ENCODE measurements around the gene UBE2D2.
"Not testable (repeated sequence)": the region's sequence is repeated elsewhere in the genome, so short reads cannot be mapped to it uniquely, and the experiment has no call there.

Gene UBE2D2

DNA sequence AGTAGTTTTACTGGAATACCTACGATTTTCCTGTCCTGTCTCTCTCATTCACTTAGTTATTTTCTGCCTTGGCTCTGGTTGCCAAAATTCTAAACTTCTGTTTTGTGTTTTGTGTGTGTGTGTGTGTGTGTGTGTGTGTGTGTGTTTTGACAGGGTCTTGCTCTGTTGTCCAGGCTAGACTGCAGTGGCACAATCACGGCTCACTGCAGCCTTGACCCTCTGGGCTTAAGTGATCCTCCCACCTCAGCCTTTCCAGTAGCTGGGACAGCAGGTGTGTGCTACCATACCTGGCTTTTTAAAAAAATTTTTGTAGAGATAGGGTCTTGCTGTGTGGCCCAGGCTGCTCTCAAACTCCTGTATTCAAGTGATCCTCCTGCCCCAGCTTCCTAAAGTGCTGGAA lies 17.2 kb downstream of the UBE2D2 start:
- FAIRE-seq, result no peak
- DNase-seq (ENCODE audit: low spot score), result no peak

DNA sequence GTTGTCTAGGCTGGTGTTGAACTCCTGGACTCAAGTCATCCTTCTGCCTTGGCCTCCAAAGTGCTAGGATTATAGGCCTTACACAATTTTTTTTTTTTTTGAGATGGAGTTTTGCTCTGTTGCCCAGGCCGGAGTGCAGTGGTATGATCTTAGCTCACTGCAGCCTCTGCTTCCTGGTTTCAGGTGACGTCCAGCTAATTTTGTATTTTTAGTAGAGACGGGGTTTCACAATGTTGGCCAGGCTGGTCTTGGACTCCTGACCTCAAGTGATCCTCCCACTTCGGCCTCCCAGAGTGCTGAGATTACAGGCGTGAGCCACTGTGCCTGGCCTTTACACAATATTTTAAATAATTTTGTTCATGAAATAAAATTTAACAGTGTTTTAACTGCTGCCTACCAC lies 21.0 kb downstream of the UBE2D2 start:
- not testable (repeated sequence) for FAIRE-seq; DNase-seq (ENCODE audit: low spot score)

DNA sequence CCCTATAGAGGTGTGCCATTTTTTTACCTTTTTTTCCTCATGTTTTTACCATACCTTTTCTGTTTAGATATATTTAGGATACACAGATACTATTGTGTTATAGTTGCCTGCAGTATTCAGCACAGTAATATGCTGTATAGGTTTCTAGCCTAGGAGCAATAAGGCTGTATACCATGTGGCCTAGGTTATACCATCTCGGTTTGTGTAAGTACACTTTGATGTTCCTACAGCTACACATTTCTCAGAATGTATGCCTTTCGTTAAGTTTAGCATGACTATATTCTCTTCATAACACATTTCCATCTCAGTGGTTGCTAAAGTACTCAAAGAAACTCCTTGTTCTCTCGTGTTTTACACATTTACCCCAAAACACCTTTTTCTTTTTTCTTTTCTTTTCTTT lies 23.0 kb downstream of the UBE2D2 start:
- DNase-seq (ENCODE audit: low spot score), result no peak

DNA sequence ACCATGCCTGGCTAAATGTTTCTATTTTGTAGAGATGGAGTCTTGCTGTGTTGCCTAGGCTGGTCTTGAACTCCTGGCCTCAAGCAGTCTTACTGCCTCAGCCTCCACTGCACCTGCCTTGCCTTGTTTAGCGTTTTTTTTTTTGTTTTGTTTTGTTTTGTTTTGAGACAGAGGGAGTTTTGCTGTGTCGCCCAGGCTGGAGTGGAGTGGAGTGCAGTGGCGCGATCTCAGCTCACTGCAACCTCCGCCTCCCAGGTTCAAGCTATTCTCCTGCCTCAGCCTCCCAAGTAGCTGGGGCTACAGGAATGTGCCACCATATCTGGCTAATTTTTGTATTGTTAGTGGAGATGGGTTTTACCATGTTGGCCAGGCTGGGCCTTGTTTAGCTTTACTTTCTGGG lies 27.0 kb downstream of the UBE2D2 start:
- not testable (repeated sequence) for FAIRE-seq; DNase-seq (ENCODE audit: low spot score)

More for the DNA sequence above, 23.0 kb downstream of the UBE2D2 start:
- no peak for FAIRE-seq

DNA sequence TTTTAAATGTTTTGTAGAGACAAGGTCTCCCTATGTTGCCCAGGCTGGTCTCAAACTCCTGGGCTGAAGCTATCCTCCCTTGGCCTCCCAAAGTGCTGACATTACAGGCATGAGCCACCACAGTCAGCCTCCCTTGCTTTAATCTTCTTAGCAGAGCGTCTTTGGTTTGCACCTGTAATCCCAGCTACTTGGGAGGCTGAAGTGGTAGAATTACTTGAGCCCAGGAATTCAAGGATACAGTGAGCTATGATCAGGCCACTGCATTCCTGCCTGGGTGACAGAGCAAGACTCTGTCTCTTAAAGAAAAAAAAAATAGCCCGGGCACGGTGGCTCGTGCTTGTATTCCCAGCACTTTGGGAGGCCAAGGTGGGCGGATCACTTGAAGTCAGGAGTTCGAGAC lies 27.8 kb downstream of the UBE2D2 start:
- FAIRE-seq (no peak), DNase-seq (ENCODE audit: low spot score) (no peak)

DNA sequence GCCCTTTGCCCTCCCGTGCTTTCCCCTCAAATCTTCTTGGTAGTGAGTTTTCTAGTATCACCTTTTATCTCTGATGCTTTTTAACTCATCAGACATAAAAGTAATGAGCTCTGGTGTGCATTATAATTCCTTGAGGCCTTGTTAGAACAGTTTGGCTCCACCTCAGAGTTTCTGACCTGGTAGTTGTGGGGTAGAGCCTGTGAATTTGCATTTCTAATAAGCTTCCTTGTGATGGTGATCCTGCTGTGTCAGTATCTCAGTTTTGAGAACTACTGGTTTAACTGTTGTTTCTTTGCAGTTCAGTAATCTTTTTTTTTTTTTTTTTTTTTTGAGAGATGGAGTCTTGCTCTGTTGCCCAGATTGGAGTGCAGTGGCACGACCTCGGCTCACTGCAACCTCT lies 31.1 kb downstream of the UBE2D2 start:
- no peak for FAIRE-seq
- DNase-seq (ENCODE audit: low spot score), result no peak

DNA sequence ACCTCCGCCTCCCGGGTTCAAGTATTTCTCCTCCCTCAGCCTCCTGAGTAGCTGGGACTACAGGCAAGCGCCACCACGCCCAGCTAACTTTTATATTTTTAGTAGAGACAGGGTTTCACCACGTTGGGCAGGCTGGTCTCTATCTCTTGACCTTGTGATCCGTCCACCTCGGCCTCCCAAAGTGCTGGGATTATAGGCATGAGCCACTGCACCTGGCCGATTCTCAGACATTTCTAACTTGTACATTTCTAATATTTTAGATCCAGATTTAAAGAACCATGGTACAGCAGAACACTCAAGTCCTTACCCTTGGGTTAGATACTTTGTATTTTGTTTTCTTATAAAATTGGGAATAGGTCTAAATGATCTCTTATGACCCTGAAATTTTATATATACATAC lies 31.9 kb downstream of the UBE2D2 start:
- DNase-seq (ENCODE audit: low spot score); FAIRE-seq: not testable (repeated sequence)

DNA sequence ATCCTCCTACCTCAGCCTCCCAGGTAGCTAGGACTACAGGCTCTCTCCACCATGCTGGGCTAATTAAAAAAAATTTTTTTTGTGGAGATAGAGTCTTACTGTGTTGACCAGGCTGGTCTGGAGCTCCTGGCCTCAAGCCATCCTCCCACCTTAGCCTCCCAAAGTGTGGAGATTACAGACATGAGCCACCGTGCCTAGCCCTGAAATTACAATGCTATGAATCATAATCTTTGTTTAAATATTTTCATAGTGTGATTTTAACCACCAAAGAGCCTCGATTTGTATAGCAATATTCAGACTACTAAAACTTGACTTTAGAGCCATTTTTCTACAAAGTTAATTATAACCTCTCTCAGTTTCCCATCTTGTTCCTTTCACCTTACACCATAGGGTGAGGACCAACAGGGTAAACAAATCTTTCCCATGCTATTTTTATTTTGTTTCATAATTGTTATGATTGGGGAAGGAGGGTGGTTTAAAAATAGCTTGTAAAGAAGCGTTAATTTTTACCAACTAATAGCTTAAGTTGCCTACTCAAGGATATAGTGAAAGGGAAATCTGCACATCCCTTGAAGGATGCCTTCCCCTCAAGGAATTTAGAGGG lies 32.7 kb downstream of the UBE2D2 start:
- peak; percentile 70 for DNase-seq (ENCODE audit: low spot score)
- FAIRE-seq, result peak; percentile 92

DNA sequence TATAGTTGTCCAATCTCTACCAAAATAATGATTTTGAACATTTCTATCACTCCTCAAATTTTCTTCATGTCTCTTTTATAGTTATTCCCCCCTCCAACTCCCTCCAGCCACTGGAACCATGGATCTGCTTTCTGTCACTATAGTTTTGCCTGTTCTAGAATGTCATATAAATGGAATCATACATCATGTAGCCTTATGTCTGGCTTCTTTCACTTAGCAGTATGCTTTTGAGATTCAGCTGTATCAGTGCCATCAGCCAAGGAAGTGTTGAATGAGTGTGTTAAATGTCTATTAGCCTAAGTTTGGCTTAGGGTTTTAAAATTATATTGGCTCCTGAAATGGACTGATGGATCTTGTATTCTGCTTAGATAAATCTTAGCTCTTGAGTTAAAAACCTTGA lies 36.0 kb downstream of the UBE2D2 start:
- FAIRE-seq (no peak), DNase-seq (ENCODE audit: low spot score) (no peak)

DNA sequence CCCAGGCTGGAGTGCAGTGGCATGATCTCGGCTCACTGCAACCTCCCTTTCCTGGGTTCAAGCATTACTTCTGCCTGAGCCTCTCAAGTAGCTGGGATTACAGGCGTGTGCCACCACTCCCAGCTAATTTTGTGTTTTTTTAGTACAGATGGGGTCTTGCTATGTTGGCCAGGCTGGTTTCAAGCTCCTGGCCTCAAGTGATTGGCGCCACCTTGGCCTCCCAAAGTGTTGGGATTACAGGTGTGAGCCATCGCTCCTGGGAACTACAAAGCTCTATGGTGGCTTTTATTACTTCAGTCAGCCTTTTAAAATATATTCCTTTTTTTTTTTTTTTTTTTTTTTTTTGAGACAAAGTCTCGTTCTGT lies 37.4 kb downstream of the UBE2D2 start:
- FAIRE-seq, result not testable (repeated sequence)

DNA sequence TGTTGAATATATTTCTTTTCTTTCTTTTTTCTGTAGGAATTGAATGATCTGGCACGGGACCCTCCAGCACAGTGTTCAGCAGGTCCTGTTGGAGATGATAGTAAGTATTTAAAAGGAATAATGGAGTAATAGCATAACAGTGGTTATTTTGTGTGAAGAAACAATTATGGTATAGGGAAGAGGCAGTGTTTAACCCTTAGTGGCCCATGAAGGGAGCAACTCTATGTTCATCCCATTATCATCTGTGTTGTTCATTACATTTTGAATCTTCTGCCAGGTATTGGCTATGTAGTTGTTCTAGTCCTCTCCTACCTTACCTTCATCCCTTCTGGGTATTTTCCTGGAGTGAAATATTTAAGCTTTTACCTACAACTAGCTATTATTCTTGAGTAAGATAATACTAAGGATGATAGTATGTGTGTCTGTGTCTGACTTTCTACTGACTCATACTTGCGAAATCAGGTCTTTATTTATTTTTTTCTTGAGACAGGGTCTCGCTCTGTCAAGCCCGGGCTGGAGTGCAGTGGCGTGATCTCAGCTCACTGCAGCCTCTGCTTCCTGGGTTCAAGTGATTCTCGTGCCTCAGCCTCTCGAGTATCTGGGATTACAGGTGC lies 39.3 kb downstream of the UBE2D2 start:
- DNase-seq (ENCODE audit: low spot score) (peak; percentile 31), FAIRE-seq (no peak)

More for the DNA sequence above, 37.4 kb downstream of the UBE2D2 start:
- not testable (repeated sequence) for DNase-seq (ENCODE audit: low spot score)

DNA sequence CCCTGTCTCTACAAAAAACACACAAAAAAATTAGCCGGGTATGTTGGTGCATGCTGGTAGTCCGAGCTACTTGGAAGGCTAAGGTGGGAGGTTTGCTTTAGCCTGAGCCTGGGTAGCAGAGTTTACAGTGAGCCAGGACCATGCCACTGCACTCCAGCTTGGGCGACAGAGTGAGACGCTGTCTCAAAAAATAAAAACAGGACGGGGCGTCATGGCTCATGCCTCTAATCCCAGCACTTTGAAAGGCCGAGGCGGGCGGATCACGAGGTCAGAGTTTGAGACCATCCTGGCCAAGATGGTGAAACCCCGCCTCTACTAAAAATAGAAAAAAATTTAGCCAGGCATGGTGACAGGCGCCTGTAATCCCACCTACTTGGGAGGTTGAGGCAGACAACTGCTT lies 40.3 kb downstream of the UBE2D2 start:
- no peak for DNase-seq (ENCODE audit: low spot score)
- FAIRE-seq, result no peak

DNA sequence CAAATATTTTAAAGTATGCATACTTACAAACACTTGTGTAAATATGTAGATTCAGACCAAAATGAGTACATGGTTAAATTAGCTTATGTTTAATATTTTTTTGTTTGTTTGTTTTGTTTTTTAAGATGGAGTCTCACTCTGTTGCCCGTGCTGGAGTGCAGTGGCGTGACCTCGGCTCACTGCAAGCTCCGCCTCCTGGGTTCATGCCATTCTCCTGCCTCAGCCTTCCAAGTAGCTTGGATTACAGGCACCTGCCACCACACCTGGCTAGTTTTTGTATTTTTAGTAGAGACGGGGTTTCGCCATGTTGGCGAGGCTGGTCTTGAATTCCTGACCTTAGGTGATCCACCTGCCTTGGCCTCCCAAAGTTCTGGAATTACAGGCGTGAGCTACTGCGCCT lies 40.8 kb downstream of the UBE2D2 start:
- not testable (repeated sequence) for FAIRE-seq; DNase-seq (ENCODE audit: low spot score)

DNA sequence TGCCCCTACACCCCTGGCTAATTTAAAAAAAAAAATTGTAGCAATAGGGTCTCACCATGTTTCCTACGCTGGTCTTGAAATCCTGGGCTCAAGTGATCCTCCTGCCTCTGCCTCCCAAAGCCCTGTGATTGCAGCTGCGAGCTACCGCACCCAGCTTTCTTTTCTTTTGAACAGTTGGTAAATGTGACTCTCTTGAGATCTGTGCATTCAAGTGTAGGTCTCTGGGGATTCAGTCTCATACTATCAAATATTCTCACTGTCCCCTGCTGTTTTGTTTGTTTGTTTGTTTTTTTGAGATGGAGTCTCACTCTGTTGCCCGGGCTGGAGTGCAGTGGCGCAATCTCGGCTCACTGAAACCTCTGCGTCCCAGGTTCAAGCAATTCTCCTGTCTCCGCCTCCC lies 44.7 kb downstream of the UBE2D2 start:
- no peak for FAIRE-seq
- DNase-seq (ENCODE audit: low spot score), result no peak

DNA sequence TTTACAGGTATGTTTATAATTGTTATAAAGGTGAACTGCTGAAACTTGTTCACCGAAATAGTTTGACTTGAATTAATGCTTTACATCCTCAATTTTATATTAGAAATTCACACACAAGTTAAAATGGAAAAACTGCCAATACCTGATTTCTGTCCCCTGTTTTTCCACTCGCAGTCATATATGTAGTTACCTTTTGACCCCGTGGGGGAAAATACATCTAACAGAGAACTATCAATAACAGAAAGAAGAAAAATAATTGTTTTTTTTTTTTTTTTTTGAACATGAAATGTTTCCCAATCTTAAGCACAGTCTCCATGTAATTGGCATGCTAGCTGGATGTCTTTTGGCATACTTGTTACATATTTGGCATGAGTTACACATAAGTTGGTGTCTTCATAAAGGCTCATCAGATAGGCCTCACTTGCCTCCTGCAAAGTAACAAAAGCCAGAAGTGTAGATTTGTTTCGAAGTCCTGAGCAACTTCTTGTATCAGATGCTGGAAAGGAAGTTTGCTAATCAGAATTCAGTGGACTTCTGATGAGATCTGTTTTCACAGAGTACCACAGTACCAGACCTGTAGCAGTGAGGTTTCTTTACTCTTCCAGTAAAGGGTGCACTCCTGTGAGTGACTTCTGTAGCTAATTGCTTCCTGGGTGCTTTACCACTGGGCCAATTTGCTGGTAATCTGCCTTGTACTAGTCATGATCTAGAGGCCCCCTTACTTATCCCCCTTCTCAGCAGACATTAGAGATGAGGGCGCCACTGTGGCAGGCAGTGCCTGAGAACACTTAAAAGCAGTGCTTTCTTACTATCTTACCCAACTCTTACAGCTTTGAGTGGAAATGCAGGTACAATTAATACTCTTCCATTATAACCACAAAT lies 50.8 kb downstream of the UBE2D2 start:
- FAIRE-seq (no peak), DNase-seq (ENCODE audit: low spot score) (no peak)

DNA sequence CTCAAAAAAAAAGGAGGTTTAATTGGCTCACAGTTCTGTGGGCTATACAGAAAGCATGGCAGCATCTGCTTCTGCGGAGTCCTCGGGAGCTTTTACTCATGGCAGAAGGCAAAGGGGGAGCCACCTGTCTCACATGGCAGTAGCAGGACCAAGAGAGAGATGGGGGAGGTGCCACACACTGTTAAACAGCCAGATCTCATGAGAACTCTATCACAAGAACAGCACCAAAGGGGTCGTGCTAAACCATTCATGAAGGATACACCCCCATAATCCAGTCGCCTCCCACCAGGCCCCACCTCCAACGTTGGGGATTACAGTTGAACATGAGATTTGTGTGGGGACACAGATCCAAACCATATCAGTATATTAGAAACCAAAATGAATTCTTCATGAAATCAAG lies 58.7 kb downstream of the UBE2D2 start:
- FAIRE-seq (no peak), DNase-seq (ENCODE audit: low spot score) (no peak)

DNA sequence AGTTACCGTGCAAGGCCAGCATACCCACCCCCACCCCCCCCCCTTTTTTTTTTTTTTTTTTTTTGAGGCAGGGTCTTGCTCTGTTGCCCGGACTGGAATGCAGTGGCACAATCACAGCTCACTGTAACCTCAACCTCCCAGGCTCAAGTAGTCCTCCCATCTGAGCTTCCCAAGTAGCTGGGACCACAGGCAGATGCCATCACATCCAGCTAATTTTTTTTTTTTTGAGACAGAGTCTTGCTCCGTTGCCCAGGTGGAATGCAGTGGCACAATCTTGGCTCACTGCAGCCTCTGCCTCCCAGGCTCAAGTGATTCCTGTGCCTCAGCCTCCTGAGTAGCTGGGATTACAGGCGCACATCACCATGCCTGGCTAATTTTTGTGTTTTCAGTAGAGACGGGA lies 64.3 kb downstream of the UBE2D2 start:
- peak; percentile 67 for DNase-seq (ENCODE audit: low spot score)
- peak; percentile 78 for FAIRE-seq

DNA sequence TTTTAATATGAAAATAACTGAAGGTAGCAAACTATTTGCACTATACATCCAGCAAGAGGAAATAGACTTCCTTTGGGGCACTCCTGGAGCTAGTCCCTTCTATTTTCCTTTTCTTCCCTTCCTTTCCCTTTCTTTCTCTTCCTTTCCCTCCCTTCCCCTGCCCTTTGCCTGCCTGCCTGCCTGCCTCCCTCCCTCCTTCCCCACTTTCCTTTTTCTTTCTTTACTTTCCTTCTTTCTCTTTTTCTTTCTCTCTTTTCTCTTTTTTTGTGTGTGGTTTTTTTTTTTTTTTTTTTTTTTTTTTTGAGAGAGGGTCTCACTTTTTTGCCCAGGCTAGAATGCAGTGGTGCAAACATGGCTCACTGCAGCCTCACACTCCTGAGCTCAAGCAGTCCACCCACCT lies 69.7 kb downstream of the UBE2D2 start:
- FAIRE-seq (no peak), DNase-seq (ENCODE audit: low spot score) (no peak)

DNA sequence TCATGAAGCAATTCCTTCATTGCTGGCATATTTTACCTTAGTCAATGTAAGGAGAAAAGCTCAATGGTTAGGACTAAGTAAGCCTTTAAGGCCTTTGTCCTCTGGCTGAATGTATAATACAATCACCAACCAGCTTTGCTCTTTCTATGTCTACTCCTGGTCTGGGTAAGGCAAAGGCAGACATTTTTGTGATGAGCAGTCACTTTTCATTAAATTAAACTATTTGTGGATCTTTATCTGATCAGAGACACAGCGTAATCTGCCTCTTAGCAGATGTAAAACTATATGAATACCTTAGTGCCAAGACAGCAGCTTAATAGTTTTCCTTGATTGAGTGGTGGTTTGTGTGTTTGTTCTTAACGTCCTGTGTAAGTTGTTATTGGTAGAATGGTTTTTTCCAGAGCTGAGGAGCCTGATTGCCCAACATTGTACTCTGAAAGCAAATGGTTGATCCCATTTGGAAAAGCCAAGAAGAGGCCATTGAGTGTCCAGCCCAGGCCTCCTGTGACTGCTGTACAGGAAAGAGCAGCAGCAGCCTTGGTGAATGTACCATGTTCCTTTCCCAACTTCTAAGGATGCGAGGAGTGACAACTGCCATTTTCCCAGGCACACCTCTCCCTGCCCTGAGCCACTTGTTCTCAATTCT lies 70.5 kb downstream of the UBE2D2 start:
- DNase-seq (ENCODE audit: low spot score), result no peak
- FAIRE-seq, result no peak

DNA sequence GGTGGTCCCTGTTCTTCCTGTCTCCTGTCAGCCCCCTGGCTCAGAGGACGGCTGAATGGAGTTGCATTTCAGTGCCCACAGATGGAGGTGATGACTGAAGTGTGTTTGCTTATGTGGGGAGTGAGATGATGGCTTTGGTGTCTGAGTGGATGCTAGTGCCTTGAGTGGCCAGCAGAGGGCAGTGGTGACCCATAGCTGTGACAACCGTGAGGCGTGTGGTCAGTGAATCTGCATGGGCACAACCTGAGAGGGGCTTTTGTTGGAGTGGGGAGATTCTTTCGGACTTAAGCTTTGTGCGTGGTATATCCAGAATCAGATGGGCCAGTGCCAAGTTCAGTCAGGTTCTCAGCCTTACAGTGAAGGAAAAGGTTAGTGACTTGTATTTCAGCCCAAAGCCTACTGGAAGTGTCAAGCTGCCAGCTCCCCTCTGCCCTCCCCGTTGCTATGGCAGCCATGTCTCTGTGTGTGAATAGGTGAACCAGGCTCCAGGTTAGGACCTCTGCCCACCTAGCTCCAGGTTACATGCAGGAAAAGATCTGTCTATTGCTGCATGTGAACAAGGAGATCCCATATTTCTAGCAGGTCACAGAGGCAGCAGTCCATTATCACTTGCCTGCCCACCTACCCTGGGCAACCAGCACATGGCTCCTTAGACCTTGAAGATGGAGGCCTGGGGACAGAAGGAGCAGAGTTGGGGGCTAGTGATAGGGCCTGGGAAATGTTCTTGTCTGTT lies 72.3 kb downstream of the UBE2D2 start:
- FAIRE-seq (peak; percentile 25), DNase-seq (ENCODE audit: low spot score) (peak; percentile 75)

DNA sequence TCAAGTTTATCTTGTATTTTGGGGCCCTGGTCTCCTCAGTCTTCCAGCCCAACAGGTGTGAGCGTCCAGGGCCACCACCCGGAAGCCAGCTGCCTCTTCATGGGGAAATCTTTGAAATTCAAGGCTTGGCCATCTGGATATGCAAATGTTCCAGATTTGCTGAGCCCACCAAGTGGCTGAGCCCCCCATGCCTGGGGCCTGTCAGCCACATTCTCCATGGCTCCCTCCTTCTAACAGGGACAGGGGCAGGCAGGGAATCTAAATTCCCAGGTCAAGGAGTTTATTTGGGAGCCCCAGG lies 72.8 kb downstream of the UBE2D2 start:
- no peak for FAIRE-seq
- DNase-seq (ENCODE audit: low spot score), result no peak

All from RCC 7860 (cell line).